ENCODE measurements around the gene ARHGAP5.

The ARHGAP5 gene

DNA sequence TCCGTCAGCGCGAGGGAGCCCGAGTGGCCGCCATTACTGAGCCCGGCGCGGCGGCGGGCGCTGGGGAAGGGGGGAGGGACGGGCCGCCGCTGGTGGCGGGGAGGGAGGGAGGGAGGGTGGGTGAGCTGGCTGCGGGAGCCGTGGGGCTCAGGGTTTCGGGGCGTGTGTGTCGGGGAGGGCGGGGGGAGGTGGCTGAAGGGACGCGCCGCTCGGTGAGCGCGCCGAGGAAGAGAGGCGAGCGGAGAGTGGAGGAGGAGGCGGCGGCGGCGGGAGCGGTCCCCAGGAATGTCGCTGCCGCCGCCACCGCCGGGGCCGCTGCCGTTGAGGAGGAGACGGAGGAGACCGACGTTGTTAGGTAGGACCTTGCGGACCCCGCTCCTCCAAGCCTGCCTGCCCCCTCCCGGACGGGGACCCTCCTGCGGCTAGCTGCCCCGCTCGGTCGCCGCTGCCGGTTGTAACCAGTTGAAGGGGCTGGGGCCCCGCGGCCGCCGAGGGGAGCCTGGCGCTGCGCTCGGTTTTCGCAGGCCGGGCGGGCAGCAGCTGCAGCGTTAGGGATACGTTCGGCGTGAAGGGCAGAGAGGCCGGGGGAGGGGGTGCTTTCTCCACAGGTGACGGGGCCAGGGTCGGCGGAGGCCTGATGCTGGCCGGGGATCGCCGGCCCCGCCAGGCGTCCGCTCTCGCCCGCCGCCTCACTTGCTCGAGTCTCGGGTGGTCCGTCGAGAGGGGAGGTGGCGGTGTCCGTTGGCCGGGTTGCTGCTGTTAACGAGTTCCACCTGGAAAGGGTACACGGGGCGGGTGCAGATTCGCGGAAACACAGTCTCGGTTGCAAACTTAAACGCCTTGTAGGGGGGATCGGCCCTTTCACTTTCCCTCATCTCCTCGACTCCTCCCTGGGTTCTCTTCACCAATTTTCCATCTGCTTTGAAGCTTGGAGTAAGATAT is at the start of gene ARHGAP5:
ARHGAP5 (plus strand) TSS at position 224 of the 942 bp plus-strand sequence. CDS start 13,366 bp downstream, outside the sequence.
- DNase-seq, result peak; percentile 35

- peak; percentile 15 for DNase-seq
These were observed 48.5 kb upstream of the ARHGAP5 start for GRCh38 chr14:32028599-32028998.

DNA sequence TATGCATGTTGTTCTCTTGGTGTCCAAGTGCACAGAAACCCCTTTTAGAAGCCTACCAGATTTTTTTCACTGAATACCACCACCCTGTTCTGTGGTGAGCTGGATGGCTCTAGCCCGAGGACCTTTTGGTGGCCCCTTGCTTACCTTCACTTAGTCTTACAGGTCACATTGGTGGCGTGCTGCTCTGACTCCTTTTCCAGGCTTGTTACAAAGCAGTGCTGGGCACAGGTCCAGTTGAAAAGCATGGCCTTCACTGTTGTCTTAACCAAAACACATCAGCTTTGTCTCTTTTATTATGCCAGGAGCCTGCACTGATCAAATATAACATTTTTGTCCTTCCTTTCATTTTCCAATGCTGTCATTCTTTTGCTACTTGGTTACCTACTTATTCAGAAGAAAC is 43.6 kb upstream of the ARHGAP5 start:
- no peak for DNase-seq

DNA sequence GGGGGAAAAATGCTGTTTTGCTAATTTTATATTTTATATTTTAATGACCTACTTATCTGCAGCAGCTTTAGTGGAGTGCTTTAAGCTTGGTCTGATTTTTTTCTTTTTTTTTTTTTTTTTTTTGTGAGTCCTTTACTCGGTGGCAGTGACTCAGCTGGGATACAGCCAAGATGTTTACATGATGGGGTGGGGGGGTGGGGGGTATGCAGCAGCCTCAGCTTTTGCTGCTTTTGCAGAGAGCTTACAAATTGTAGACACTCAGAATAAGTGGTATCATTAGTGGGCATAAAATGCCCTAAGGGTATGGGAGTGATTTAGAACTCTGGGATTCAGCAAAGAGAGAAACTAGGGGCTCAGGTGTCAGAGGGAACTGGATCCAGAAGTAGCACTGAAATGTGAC is 38.2 kb upstream of the ARHGAP5 start:
- peak; percentile 59 for DNase-seq

DNA sequence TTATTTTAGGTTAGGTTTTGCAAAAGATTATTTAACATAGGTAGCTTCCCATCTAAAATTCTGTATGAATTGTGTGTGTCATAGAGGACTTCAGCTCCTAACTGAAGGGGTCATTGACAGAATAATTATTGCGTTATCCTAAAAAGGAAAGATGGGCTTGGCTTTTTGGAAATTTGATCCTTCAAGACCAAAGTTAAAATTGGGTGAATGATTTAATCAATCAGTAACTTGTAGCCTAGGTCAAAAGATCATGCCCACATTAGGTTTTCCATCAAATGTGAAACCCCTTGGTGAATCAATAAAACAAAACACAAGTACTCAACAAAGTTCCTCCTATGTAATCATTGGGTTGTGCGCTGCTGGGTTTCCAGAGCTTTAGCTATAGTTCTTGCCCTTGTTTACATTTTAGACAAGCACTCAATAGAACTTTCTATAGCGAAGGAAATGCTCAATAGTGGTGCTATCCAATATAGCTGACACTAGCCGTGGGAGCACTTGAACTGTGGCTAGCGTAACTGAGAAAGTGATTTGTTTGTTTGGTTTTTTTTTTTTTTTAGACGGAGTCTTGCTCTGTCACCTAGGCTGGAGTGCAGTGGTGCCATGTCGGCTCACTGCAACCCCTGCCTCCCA is 37.6 kb upstream of the ARHGAP5 start:
- DNase-seq, result no peak

- DNase-seq, result no peak
These were observed 33.5 kb upstream of the ARHGAP5 start for GRCh38 chr14:32043624-32044023.

GRCh38 chr14:32044454-32044853 is 32.6 kb upstream of the ARHGAP5 start:
- no peak for DNase-seq

GRCh38 chr14:32047791-32048190 is 29.3 kb upstream of the ARHGAP5 start:
- no peak for DNase-seq

- no peak for DNase-seq
These were observed 27.6 kb upstream of the ARHGAP5 start for GRCh38 chr14:32049361-32050088.

- DNase-seq, result peak; percentile 48
These were observed 26.2 kb upstream of the ARHGAP5 start for GRCh38 chr14:32050878-32051277.

DNA sequence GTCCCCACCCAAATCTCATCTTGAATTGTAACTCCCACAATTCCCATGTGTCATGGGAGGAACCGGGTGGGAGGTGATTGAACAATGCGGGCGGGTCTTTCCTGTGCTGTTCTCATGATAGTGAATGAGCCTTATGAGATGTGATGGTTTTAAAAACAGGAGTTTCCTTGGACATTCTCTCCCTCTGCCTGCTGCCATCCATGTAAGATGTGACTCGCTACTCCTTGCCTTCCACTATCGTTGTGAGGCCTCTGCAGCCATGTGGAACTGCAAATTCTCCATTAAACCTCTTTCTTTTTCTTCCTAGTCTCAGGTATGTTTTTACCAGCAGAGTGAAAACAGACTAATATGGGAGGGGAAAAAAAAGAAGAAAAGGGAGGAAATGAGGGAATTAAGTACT is 22.6 kb upstream of the ARHGAP5 start:
- DNase-seq, result no peak

- no peak for DNase-seq
These were observed 21.9 kb upstream of the ARHGAP5 start for GRCh38 chr14:32055175-32055574.

GRCh38 chr14:32059702-32060101 is 17.4 kb upstream of the ARHGAP5 start:
- no peak for DNase-seq

DNA sequence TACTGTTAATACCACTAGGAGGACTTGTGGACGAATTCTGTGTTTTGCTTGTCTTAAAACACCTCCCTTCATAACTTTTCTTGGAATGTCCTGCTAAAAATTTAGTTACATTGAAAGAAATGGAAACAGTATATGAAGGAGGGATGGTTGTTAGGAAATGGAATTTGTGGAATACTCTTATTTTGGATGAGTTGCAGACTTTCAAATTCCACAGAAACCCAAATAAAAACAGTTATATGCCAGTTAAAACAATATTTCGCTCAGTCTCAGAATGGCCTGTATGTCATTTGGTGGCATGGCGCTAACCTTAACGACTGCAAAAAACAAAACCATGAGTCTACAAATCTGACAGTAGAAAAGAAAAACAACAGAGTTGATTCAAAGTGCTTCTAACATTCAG is 12.2 kb upstream of the ARHGAP5 start:
- DNase-seq, result no peak

- no peak for DNase-seq
These were observed 8.4 kb upstream of the ARHGAP5 start for GRCh38 chr14:32068708-32069107.

DNA sequence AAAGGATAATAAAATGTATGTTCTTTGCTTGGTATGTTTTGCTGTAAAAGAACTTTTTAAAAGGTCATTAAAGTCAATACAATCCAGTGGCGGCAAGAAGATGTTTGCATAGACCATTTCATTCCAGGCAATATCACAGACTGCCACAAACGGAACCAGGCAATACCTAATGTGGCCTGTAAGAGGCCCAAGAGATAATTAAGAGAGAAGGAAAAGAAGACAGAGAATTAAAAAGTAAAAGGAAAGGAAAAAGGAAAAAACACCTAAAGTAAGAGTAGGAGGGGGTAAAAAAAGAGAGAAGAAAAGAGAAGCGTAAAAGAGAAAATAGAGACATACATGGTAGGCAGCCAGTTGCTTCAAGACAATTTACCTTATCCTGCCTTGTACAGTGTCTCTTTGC is 6.8 kb upstream of the ARHGAP5 start:
- DNase-seq, result no peak

DNA sequence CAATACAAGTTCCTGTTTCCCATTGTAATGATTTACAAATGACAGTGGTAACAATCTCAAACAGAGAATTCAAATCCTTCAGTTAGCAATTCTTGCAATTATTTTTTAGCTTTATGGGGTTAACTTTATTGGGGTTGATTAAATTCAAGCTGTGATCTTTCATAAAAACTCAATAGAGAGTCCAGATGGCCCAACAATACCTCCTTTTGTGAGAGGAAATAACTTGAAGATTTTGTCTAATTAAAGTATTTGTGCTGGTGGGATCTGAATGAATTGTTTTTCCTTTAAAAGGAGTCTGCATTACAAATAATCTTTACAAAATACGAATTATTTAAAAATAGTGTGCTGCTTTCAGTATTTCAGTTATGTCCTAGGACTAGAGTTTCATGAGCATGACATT is 4.4 kb upstream of the ARHGAP5 start:
- DNase-seq, result no peak

- peak; percentile 73 for DNase-seq
These were observed 3.4 kb upstream of the ARHGAP5 start for GRCh38 chr14:32073537-32074189.

- no peak for DNase-seq
These were observed 2.1 kb upstream of the ARHGAP5 start for GRCh38 chr14:32074887-32075572.

DNA sequence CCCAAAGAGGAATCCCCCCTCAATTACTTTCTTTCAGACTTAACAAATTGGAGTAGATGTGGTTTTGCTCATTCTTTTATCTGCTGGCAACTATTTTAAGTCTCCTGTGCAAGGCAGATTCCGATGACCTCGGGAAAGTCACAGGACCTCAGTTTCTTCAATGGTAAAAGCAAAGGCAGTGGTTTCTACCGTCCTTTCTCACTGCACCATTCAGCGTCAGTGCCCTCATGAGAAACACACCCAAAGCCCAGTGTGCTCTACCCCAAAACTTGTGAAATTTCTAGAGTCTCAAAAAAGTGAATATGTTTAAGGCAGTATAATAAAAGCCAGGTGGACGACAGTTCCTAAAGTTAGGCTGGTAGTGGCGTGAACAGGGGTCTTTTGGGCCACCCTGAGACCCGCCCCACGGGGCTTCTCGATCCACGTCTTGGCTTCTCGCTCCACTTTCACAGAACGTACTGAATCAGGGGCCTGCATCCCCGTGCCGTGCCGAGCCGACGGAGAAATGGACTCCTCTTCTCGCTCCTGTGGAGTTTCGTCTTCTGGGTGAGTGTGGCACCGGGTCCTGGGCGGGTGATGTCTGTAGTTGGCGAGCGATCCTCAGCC is 1.3 kb upstream of the ARHGAP5 start:
- peak; percentile 54 for DNase-seq

DNA sequence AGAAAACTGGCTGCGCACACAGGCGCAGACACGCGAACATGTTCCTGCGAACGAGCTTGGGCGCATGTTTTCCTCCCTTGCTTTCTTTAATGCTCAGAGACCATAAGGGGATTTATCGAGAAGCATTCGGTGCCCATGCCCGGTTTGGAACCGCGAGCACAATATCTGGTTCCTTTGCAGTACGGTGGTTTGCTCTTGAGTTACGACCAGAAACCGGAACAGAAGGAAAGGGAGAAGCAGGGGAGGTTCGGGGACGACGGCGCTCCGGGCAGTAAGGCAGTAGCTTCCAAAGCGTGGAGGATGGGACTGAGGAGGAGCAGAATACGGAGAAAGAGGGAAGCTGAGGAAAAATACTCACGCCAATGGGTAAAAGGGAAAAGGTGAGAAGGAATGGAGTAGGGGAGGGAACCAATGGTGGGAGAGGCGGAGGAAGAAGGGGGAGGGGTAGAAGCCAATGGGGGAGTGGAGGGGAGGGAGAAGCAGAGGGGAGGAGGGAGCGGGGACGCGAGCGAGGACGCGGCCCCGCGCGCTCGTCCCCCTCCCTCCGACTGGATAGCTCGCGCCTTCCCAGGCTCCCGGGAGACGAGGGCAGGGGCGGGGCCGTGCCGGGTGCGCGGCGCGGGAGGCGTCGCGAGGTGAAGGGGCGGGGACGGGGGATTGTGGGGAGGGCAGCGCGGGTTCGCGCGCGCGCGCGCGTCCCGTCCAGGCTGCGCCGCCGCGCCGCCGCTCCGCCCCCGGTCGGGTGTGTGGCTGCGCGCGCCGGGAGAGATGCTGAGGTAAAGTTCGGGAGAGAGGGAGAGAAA is 625 bp upstream of the ARHGAP5 start:
- peak; percentile 98 for DNase-seq
